HG02938 (cell line): ENCODE results near the gene WDR91.
"Not testable (repeated sequence)": the region's sequence is repeated elsewhere in the genome, so short reads cannot be mapped to it uniquely, and the experiment has no call there.

Experiments used
- ATAC-seq: cut with Tn5 transposase; IDR thresholded peaks from one replicate; pipeline ENCODE4 v1.9.1; 2021; ENCODE audit warnings: mild to moderate bottlenecking, moderate library complexity; ENCODE audit not compliant: unreplicated experiment

Gene WDR91

DNA sequence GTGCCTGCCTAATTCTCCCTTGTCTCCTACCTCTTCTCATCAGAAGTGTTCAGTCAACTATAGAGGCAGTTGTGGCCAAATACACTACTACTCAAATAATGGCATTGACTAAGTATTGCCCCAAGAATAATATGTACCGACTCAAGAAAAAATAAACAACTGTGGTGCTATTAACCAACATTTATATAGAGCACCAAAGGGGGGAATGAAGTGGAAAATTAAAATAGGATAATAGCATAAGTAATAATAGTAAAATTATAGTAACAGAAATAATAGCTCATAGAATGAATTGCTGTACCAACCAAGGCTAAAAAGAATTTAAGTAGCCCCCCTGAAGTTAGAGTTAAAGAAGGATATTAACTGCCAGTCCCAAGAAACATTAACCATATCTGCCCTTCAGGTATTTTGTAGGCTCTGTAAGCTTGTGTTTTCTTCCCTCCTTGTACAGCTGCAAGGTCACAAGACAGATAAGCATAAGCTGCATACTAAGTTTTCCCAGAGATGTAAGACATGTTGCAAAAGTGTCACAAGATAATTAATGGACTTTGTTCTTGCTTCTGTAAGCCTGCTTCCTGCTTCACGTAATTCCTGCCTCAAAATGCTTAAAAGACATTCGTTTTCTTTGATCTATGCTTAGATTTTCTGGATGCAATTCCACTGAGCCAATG, 29.9 kb downstream of the WDR91 start:
- no peak for ATAC-seq

DNA sequence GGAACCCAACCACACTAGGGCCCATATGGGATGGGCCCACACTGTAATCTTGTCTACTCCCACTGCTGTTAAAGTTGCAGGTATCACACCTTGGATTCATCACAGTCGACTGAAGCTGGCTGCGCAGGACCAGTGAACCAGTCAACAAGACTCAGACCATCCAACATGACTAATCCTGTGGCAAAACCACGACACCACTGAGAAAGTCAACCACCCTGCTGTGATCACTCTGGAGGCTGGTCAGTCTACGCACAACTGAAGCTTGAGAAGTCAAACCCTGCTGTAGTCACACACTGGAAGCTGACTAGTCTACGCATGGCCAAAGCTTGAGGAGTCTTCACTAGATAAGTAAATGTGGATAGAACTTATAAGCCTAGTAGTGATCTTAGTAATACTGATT, 31.2 kb downstream of the WDR91 start:
- no peak for ATAC-seq

DNA sequence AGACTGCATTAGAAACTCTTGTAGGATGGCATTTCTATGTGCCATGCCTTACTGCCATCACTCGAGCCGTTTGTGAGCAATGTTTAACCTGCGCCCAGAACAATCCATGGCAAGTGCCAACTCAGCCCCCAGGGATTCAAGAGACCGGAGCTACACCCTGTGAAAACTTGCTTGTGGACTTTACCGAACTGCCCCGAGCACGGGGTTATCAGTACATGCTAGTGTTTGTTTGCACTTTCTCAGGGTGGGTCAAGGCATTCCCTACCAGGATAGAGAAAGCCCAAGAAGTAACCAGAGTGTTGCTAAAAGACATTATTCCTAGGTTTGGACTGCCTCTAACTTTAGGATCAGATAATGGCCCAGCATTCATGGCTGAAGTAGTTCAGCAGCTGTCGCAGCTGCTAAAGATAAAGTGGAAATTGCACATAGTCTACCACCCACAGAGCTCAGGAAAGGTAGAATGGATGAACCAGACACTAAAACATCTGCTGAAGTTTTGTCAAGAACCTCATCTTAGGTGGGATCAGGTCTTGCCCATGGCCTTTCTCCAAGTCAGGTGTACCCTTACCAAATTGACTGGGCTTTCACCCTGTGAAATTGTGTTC, 31.9 kb downstream of the WDR91 start:
- ATAC-seq = no peak

DNA sequence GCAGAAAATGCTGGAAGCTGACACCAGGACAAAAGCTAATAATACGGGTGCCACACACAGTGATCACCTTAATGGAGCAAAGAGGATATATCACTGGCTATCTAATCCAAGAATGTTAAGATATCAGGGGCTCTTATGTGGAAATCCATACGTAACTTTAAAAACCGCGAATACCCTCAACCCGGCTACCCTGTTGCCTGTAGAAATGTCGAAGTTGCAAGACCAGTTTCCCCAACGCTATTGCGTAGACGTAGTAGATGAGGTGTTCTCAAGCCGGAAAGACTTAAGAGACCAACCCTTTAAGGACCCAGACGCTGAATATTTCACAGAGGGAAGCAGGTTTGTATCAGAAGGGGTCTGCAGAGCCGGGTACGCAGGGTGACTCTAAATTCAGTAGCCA, 33.0 kb downstream of the WDR91 start:
- no peak for ATAC-seq

DNA sequence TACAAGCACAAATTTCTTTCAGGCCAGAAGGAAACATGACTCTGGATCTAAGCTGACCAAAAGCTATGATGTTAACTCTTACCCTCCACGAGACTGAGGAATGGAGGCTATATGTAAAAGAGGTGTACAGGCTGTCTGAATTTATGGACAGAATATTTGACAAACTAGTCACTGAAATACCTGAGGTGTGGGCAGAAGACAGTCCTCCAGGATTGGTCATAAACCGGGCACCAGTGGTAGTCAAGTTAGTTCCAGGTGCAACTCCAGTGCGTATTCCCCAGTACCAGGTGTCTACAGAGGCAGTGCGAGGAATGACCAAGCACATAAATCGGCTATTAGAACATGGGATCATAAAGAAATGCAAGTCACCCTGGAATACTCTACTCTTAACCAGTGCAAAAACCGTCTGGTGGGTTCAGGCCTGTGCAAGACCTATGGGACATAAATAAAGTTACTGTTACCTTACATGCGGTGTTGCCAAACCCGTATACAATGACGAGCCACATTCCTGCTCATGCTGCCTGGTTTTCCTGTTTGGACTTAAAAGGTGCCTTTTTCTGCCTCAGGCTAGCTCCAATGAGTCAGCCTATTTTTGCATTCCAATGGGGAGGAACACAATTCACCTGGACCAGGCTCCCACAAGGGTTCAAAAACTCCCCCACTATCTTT, 34.2 kb downstream of the WDR91 start:
- ATAC-seq = no peak

DNA sequence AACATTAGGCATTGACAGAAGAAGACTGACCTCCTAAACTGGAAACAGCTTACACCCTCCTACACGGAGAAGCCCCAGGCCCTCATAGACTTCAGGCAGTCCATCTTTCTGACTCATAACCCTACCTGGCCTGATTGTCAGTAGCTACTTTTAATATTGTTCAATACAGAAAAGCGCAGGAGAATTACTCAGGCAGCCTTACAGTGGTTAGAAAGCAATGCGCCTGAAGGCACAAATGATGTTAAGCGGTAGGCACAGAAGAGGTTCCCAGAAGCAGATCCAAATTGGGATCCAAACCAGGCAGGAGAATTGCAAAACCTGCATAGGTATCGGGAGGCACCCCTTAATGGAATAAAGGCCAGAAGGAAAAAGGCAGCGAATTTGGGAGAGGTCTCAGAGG, 35.4 kb downstream of the WDR91 start:
- no peak for ATAC-seq

DNA sequence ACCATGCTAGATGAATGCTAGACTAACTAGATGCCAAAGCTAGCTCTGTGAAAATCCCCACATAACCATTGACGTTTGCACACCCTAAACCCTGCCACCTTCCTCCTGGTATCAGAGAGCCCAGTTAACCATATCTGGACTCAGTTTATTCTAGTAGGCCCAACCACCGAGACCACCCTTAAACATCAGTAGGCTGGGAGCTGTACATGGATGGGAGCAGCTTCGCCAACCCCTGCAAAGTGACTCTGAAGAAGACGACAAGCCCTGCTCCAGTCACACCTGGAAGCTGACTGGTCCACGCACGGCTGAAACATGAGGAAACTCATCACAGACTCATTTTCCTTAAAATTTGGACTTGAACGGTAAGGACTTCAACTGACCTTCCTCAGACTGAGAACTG, 36.4 kb downstream of the WDR91 start:
- no peak for ATAC-seq

DNA sequence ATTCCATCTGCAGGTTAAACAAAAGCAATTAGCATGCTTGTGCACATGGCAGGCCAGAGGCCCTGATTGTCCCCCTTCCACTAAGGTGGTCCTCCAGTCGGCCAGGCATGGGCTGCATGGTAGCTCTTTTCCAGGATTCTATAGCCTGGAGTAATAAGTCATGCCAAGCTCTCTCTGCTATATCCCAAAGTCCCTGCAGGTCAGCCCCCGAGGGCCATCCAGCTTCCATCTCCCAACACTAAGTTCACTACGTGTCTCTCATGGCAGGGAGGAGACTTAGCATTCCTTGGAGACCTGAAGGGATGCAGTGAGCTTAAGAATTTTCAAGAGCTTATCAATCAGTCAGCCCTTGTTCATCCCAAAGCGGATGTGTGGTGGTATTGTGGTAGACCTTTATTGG, 37.4 kb downstream of the WDR91 start:
- not testable (repeated sequence) for ATAC-seq

DNA sequence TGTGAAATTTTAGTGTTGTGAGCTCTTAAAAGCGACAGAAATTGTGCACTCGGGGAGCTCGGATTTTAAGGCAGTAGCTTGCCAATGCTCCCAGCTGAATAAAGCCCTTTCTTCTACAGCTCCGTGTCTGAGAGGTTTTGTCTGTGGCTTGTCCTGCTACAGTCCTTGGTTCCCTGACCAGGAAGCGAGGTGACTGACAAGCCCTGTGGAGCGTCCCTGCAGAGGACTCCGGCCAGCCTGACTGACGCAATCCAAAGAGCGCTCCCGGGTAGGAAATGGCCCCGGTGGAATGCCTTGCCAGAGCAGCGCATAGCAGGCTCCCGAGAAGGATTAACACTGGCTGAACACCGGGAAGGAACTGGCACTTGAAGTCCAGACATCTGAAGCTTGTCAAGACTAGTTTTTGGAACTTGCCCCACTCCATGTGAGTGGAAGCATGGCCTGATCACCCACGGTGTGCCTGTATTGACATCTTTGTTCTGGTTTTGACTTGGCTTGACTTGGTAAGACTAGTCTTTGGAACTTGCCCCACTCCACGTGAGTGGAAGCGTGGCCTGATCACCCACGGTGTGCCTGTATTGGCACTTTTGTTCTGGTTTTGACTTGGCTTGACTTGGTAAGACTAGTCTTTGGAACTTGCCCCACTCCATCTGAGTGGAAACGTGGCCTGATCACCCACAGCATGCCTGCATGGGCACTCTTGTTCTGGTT, 39.6 kb downstream of the WDR91 start:
- ATAC-seq = not testable (repeated sequence)

DNA sequence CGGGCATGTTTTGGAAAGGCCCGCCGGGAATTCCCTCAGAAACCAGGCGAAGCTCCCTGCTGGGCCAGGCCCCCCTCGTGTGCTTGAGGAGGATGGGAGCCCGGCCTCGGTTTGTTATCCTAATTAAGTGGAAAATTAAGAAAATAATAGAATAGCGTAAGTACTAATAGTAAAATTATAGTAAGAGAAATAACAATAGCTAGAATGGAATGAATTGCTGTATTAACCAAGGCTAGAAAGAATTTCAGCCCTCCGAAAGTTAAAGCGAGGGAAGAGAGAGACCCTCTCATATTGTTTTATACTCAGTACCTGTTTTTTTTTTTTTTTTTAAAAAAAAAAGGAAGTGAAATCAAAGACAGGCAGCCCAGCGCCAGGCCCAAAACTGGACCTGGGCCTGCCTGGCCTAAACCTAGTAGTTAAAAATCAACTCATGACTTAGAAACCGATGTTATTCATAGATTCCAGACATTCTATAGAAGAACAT, 40.3 kb downstream of the WDR91 start:
- peak; percentile 41 for ATAC-seq

DNA sequence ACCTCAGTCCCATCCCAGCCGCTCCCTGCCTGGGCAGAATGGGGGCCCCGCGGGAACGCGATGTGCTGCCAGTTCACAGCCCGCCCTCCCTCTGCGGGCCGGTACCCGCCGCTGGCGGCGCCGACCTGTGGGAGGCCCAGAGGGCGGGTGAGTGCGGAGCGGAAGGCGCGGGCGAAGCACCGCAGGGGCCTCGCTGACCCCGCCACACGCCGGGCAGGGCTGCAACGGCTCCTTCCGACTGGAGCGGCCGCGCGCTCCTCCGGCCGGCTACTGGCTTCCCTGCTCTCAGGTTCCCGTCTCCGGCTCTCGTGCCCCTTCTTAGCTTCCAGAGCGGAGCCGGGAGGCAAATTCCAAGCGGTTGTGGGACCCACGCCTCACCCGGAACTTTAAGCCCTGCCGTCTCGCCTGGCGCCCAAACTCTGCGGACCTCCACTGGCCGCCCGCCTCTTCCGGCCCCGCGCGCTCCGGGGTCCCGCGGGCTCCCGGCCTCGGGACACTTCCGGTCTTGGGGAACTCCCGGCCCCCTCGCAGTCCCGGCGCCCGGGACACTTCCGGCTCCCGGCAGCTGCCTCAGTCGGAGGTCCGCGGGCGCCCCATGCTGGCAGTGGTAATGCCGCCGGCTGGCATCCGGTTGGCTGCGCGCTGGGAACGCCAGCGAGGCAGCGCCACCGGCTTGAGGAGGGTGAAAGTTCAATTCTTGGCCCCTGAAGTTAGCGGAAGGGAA, 40.9 kb downstream of the WDR91 start, which contains the start of gene CYREN:
CYREN (minus strand) TSS at position 434 of the 724 bp plus-strand sequence. CDS start 1,785 bp downstream, outside the sequence.
- ATAC-seq = peak; percentile 57

DNA sequence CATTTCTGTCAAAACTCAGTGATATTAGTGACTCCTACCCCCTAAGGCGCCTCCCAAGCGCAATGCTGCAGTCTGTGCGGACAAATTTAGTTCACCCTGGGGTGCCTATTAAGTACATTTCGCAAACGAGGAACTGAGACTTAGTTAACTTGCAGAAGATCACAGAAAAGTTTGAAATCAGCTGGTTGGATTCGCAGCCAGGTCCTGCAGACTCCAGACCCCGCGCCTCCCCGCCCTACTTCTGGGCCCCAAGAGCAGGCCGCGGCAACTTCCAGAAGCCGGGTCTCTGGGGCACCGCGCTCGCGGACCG, 41.4 kb downstream of the WDR91 start:
- ATAC-seq = peak; percentile 13

DNA sequence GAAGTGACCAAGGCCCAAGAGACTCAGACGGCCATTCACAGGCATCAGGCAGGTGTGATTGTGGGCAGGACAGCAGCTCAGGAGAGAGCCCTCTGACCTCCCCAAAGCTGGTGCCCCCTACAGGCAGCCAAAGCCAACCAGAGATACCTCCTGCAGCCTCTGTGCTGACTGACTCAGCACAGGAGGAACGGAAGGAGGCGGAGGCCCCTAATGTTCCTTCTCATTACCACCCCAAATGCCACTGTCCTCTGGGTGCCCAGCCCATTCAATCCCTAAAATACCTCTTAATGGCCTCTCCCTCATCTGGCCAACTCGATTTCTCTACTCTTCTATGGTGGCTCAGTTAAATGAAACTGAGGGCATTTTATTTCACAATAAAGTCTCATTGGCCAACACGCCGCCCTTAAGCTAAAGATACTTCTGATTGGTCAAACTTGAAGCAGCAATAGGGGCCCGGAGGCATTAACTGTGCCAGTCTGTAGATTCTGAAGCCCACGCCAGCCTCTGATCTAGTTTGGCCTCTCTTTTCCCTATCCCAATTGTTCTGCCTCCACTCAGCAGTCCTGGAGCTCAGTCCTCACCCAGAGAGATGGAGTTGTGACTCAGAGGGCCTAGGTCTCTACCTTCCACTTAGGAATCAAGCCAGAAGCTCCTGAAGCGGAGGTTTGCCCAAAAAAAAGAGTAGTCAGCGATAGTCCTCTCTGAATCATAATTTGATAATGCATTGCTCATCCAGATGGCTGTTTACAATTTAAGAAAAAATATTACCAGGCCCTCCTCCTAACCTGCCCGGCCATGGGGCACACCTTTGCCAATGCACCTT, 42.0 kb downstream of the WDR91 start:
- ATAC-seq = peak; percentile 40

DNA sequence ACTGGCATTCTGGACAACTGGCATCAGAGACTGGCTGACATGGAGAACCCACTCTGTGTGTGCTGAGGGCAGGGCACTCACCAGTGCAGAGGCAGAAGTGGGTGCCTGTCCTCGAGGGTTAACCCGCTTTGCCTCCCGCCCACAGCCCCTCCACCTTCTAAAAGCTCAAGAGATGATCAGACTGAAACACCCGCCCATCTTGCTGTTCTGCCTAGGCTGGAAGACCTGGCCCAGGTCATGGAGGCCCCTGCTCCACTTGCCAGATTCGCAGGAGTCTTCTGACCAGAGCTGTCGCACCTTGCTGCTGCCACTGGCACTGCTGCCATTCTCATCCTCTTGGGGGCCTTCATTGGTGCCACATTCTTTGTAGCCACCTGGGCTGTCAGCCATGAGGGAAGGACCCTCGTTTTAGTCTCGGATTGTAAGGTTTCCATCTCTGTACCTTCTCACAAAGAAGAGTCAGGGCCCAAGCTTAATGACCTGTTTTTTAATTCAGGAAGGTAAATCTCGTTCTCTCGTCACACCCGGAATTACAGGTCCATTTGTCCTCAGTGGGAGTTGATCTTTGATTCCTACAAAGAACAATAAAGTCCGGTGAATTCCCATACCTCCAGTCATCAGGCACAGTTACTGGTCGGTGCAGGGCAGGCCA, 42.7 kb downstream of the WDR91 start:
- no peak for ATAC-seq

DNA sequence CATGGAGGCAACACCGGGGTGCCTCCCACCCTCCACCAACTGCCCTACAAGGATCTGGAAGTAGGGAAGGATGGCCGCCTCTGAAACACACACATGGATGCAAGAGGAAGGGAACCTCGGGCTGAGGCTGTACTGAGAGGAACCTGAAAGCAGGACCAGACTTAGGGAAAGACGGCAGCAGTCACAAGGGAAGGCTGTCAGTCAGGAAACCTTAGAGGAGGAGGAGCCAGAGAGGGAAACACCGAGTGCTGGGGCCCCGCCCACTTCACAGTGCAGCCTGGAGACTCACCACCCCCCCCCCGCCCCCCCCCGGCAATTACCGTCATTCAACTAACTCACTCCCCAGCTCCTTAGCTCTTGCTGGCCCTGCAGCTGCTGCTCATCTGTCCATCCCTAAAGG, 43.3 kb downstream of the WDR91 start:
- ATAC-seq = no peak

DNA sequence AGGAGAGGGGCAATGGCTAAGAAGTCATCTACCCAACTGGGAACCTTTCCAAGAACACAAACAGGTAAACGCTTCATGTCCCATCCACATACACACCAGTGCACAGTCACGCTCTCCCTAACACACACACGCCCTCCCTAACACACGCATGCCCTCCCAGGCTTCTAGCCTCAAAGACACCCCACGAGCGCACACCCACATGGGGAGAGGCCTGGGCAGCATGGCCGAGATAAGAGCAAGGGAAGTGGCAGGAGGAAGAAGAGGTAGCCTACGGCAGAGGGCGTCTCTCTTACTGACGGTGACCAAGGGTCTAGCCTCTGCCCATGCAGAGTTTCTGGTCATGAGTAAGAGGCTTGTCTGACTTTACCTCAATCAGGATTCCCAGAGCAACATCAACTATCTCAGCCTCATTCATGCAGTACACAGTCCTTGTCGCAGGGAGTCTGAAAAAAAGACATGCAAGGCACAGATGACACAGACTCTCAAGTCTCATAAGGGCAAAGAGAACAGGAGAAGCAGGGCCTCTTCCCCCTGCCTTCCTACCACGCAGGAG, 43.9 kb downstream of the WDR91 start:
- no peak for ATAC-seq

DNA sequence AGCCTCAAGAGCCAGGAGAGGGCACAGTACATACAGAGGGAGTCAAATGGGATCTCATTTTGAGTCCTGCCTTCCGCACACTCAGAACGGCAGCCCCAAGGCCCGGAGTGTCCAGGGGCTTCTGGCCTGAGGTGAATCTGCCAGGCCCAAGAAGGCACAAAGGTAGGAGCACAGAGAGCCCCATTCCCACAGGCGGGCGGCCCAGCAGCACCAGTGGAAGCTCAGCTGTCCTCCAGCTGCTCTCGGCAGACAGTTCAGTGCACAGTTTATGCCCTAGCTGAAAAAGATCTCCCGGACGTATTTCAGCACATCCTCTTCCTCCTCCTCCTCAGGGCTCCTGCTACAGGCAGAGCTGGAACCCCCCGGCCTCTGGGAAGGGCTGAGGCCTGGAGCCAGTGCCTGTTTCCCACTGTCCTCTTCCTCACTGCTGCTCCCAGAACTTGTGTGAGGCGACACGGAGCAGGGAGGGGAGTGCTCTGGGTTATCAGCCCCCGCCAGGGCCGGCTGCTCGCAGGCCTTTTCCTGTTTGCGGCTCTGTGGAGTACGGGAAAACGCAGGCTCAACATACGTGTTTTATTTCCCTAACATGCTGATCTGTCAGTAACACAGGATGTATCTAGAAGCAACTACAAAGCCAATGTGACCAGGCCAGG, 44.9 kb downstream of the WDR91 start:
- ATAC-seq = no peak

DNA sequence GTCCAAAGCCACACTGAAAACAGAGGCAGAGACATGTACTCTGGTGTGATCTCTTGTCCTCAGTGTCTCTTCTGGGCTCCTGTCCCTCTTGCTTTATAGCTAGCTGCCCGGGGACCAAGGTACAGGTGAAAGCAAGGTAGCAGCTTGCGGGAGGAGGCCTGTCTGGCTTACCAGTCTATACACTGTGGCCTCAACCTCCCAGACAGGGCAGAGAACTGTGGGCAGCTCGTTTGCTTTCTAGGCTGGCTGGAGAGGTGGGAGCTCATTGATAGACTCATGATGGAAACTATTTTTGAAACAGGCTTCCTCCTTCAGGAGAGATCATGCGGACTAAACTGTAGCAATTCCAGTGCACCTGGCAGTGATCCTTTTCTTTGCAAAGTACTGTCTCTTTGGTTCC, 45.5 kb downstream of the WDR91 start:
- no peak for ATAC-seq
